ENCODE measurements around the gene WLS.

DNA sequence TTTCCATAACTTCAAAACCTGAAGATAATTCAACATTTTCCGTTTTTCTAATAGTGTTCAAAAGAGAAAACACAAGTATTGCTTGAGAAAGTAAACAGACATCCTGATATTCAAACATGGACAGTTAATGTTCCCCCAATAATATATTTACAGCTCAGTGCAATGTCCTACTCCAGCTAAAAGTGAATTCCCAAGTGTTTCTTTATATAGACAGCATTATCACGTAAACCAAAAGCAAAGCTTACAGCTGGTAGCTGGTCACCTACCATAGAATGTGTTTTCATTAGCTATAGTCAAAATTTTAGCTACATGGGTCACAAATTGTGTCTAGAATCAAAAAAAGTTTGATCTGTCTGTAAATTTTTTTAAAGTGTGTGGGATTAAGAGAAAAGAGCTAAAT, 34.9 kb downstream of the WLS start:
- TF ChIP-seq CBX5 (IDR thresholded peaks at IDR 0.05; ENCODE audit: low read depth) (no peak), TAF1 (IDR thresholded peaks at IDR 0.05; ENCODE audit: borderline replicate concordance, low read depth, low read length) (no peak), CEBPB (IDR thresholded peaks at IDR 0.05; ENCODE audit: borderline replicate concordance in 1 of 2, low read depth in 2 of 2, low read length in 2 of 2) (no peak), YY1 (IDR thresholded peaks at IDR 0.05; ENCODE audit: low read depth, low read length) (no peak), SMC3 (IDR thresholded peaks at IDR 0.05; ENCODE audit: borderline replicate concordance, low read length) (no peak), SUPT20H (IDR thresholded peaks at IDR 0.05; ENCODE audit: borderline replicate concordance, control insufficient read depth, low read depth, low read length) (no peak), TCF12 (IDR thresholded peaks at IDR 0.05; ENCODE audit: low read depth, low read length) (no peak), SREBF1 (IDR thresholded peaks at IDR 0.05; ENCODE audit: low read length) (no peak)
- TF ChIP-seq, protein P1, sequence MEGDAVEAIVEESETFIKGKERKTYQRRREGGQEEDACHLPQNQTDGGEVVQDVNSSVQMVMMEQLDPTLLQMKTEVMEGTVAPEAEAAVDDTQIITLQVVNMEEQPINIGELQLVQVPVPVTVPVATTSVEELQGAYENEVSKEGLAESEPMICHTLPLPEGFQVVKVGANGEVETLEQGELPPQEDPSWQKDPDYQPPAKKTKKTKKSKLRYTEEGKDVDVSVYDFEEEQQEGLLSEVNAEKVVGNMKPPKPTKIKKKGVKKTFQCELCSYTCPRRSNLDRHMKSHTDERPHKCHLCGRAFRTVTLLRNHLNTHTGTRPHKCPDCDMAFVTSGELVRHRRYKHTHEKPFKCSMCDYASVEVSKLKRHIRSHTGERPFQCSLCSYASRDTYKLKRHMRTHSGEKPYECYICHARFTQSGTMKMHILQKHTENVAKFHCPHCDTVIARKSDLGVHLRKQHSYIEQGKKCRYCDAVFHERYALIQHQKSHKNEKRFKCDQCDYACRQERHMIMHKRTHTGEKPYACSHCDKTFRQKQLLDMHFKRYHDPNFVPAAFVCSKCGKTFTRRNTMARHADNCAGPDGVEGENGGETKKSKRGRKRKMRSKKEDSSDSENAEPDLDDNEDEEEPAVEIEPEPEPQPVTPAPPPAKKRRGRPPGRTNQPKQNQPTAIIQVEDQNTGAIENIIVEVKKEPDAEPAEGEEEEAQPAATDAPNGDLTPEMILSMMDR (IDR thresholded peaks at IDR 0.05 in 2 of 3, conservative IDR thresholded peaks at IDR 0.05 in 1 of 3; ENCODE audit: control insufficient read depth in 2 of 3, extremely low read depth in 1 of 3, insufficient read depth in 1 of 3, low read depth in 3 of 3, low read length in 3 of 3): no peak

Measured in GM12878 (cell line).